GM23338 (cell line): ENCODE data around the gene PML.

Experiments
- CREB1 ChIP-seq: fragments of 250-450 bp; sonication (Bioruptor Pico); IDR thresholded peaks from 2 replicates; pipeline ENCODE4 v1.5.0; 2020; ENCODE audit warnings: low read depth, mild to moderate bottlenecking, moderate library complexity
- EZH2 ChIP-seq: fragments of 200-600 bp; sonication (generic); IDR thresholded peaks from one replicate; pipeline ENCODE4 v1.8.0; 2017; ENCODE audit warnings: antibody characterized with exemption, mild to moderate bottlenecking, low read depth; ENCODE audit not compliant: unreplicated experiment
- EZH2phosphoT487 ChIP-seq: fragments of 200-600 bp; sonication (generic); IDR thresholded peaks from one replicate; pipeline ENCODE4 v1.8.1; 2018; ENCODE audit warnings: antibody characterized with exemption; ENCODE audit not compliant: unreplicated experiment
- JUNB ChIP-seq: IDR thresholded peaks from one replicate; pipeline ENCODE4 v1.6.1; 2016; ENCODE audit warnings: antibody characterized with exemption; ENCODE audit not compliant: unreplicated experiment
- NANOG ChIP-seq: IDR thresholded peaks from 2 replicates; pipeline ENCODE4 v1.6.1; 2016; ENCODE audit warnings: antibody characterized with exemption, borderline replicate concordance
- POLR2AphosphoS5 ChIP-seq: IDR thresholded peaks from 2 replicates; pipeline ENCODE4 v1.6.1; 2016; ENCODE audit warnings: antibody characterized with exemption, low read depth
- ZNF114 ChIP-seq: fragments of 250-450 bp; sonication (Bioruptor Pico); IDR thresholded peaks from 2 replicates; pipeline ENCODE4 v1.5.0; 2020; ENCODE audit warnings: mild to moderate bottlenecking, moderate library complexity
- TF ChIP-seq, protein P1 (sequence below), 2 experiments: fragments of 200-600 bp in 1 of 2; sonication (generic) in 1 of 2; conservative IDR thresholded peaks; 2 replicates each; pipeline versions ENCODE4 v1.5.1 to v1.6.1; 2016 to 2017; ENCODE audit warnings: antibody characterized with exemption in 2 of 2, low read depth in 2 of 2, mild to moderate bottlenecking in 2 of 2, moderate library complexity in 1 of 2
- TF ChIP-seq, protein P2 (sequence below): IDR thresholded peaks from one replicate; pipeline ENCODE4 v1.6.1; 2018; ENCODE audit warnings: antibody characterized with exemption; ENCODE audit not compliant: unreplicated experiment
- TF ChIP-seq, protein P3 (sequence below): IDR thresholded peaks from 2 replicates; pipeline ENCODE4 v1.6.1; 2016; ENCODE audit warnings: antibody characterized with exemption

DNA sequence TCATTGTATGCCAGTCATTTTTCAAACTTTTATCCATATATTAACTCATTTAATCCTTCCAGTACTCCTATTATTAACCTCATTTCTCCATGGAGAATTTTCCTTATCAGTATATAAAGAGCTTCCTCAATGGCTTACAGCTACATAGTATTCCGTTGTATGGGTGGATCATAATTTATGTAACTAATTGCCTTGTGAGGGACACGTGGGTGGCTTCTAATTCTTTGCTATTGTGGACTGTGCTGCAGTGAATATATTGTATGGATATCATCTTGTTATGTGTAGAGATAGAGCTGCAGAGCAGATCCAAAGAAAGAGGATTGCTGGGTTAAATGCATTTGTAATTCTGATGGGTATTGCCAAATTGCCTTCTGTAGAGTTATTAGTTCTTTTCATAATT lies 25.2 kb downstream of the PML start:
- no peak for TF ChIP-seq EZH2
- TF ChIP-seq, protein P1, sequence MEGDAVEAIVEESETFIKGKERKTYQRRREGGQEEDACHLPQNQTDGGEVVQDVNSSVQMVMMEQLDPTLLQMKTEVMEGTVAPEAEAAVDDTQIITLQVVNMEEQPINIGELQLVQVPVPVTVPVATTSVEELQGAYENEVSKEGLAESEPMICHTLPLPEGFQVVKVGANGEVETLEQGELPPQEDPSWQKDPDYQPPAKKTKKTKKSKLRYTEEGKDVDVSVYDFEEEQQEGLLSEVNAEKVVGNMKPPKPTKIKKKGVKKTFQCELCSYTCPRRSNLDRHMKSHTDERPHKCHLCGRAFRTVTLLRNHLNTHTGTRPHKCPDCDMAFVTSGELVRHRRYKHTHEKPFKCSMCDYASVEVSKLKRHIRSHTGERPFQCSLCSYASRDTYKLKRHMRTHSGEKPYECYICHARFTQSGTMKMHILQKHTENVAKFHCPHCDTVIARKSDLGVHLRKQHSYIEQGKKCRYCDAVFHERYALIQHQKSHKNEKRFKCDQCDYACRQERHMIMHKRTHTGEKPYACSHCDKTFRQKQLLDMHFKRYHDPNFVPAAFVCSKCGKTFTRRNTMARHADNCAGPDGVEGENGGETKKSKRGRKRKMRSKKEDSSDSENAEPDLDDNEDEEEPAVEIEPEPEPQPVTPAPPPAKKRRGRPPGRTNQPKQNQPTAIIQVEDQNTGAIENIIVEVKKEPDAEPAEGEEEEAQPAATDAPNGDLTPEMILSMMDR (conservative IDR thresholded peaks at IDR 0.05; ENCODE audit: low read depth in 2 of 2) = no peak
- TF ChIP-seq, protein P2, sequence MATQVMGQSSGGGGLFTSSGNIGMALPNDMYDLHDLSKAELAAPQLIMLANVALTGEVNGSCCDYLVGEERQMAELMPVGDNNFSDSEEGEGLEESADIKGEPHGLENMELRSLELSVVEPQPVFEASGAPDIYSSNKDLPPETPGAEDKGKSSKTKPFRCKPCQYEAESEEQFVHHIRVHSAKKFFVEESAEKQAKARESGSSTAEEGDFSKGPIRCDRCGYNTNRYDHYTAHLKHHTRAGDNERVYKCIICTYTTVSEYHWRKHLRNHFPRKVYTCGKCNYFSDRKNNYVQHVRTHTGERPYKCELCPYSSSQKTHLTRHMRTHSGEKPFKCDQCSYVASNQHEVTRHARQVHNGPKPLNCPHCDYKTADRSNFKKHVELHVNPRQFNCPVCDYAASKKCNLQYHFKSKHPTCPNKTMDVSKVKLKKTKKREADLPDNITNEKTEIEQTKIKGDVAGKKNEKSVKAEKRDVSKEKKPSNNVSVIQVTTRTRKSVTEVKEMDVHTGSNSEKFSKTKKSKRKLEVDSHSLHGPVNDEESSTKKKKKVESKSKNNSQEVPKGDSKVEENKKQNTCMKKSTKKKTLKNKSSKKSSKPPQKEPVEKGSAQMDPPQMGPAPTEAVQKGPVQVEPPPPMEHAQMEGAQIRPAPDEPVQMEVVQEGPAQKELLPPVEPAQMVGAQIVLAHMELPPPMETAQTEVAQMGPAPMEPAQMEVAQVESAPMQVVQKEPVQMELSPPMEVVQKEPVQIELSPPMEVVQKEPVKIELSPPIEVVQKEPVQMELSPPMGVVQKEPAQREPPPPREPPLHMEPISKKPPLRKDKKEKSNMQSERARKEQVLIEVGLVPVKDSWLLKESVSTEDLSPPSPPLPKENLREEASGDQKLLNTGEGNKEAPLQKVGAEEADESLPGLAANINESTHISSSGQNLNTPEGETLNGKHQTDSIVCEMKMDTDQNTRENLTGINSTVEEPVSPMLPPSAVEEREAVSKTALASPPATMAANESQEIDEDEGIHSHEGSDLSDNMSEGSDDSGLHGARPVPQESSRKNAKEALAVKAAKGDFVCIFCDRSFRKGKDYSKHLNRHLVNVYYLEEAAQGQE = no peak
- TF ChIP-seq POLR2AphosphoS5 = no peak
- no peak for TF ChIP-seq ZNF114 (CRISPR knock-in tag)
- TF ChIP-seq EZH2phosphoT487 = no peak
- TF ChIP-seq CREB1 (CRISPR knock-in tag) = no peak
- TF ChIP-seq, protein P3, sequence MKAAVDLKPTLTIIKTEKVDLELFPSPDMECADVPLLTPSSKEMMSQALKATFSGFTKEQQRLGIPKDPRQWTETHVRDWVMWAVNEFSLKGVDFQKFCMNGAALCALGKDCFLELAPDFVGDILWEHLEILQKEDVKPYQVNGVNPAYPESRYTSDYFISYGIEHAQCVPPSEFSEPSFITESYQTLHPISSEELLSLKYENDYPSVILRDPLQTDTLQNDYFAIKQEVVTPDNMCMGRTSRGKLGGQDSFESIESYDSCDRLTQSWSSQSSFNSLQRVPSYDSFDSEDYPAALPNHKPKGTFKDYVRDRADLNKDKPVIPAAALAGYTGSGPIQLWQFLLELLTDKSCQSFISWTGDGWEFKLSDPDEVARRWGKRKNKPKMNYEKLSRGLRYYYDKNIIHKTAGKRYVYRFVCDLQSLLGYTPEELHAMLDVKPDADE = no peak
- TF ChIP-seq NANOG = no peak
- TF ChIP-seq JUNB = no peak
